Cardiac muscle cell (in vitro differentiated cells and primary cell): ENCODE data around the gene MAS1L. TPM values are rescaled to one million over a fixed set of nuclear protein-coding genes. Genes with fewer than 3 reads are reported as not detected.

Experiments
- DNase-seq, 2 donors: peaks; one replicate each; pipeline versions ENCODE4 v3.0.0 to v3.0.0-alpha.2; 2010 to 2017; ENCODE audit warnings: low read depth in 1 of 2, low spot score in 1 of 2
- H3K27ac ChIP-seq: fragments of 200-600 bp; sonication (generic); 2 replicates; pipeline ENCODE4 v1.5.1; 2016
- H3K27me3 ChIP-seq: fragments of 200-600 bp; sonication (generic); 2 replicates; pipeline ENCODE4 v1.6.0; 2016; ENCODE audit warnings: control low read depth
- H3K36me3 ChIP-seq: fragments of 200-600 bp; sonication (generic); 2 replicates; pipeline ENCODE4 v1.5.1; 2016; ENCODE audit warnings: control low read depth
- H3K4me1 ChIP-seq: fragments of 200-600 bp; sonication (generic); 2 replicates; pipeline ENCODE4 v1.8.1; 2017; ENCODE audit warnings: low read depth, mild to moderate bottlenecking, mixed run types
- H3K4me3 ChIP-seq: fragments of 200-600 bp; sonication (generic); 2 replicates; pipeline ENCODE4 v1.5.1; 2016; ENCODE audit warnings: mild to moderate bottlenecking
- H3K9me3 ChIP-seq: fragments of 200-600 bp; sonication (generic); 2 replicates; pipeline ENCODE4 v1.5.1; 2017; ENCODE audit warnings: low read depth, mild to moderate bottlenecking, control low read depth
- CTCF ChIP-seq: IDR thresholded peaks from 2 replicates; pipeline ENCODE4 v1.5.1; 2012; ENCODE audit warnings: low read depth, mild to moderate bottlenecking, low read length
- polyA plus RNA-seq: library from polyadenylated mRNA; unstranded; fragments of >200 nt; fragmentation: Nextera tagmentation; extraction: Ambion mirVana; gene quantifications from 2 replicates; pipeline ENCODE4 v1.2.1, GENCODE V29; 2016
- total RNA-seq: library from RNA; depleted of rRNA; stranded (reverse); fragments of >200 nt; gene quantifications from 2 replicates; pipeline ENCODE4 v1.2.3, GENCODE V29; 2016

Gene MAS1L
- total and polyA plus RNA-seq, 2 experiments from 2014 or later: not detected

GRCh38 chr6:29500594-29500993, 12.8 kb upstream of the MAS1L start:
- H3K36me3 ChIP-seq: no peaks in the 10 kb centered on the region
- TF ChIP-seq CTCF: no peak
- H3K27ac ChIP-seq: no peak overlapping the region
- H3K4me1 ChIP-seq: no peaks in the 10 kb centered on the region
- no peaks in the 10 kb centered on the region for H3K9me3 ChIP-seq
- no peak for DNase-seq
- H3K27me3 ChIP-seq: no peaks in the 10 kb centered on the region
- no peak overlapping the region for H3K4me3 ChIP-seq

- no peak for DNase-seq
- TF ChIP-seq CTCF: no peak
- Histone ChIP-seq H3K27me3 (no peaks in the 10 kb centered on the region), H3K36me3 (no peaks in the 10 kb centered on the region), H3K4me3 (no peak overlapping the region), H3K27ac (no peak overlapping the region), H3K9me3 (no peaks in the 10 kb centered on the region), H3K4me1 (no peaks in the 10 kb centered on the region)
Measured at GRCh38 chr6:29499704-29500103, 11.9 kb upstream of the MAS1L start.

DNA sequence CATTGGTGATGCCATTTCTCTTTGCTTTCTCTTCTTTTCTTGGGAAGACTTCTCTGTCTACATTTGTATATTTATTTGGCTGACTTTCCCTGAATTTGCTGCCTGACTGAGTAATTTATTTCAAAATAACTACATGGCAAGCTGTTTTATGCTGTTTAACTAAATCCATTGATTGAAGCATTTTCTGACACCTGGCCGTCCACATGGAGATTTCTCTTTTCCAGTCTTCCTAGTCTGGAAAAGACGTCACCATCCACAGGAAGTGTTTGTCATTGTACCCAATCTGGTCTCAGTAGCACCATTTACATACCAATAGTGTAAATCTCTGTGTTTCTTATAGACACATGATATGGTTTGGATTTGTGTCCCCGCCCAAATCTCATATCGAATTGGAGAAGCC, 9.2 kb upstream of the MAS1L start:
- H3K27ac ChIP-seq: no peak overlapping the region
- TF ChIP-seq CTCF: no peak
- H3K36me3 ChIP-seq: no peaks in the 10 kb centered on the region
- H3K4me3 ChIP-seq: no peak overlapping the region
- no peak for DNase-seq
- no peaks in the 10 kb centered on the region for H3K9me3 ChIP-seq
- H3K27me3 ChIP-seq: no peaks in the 10 kb centered on the region
- H3K4me1 ChIP-seq: no peaks in the 10 kb centered on the region

GRCh38 chr6:29495571-29495970, 7.8 kb upstream of the MAS1L start:
- H3K27ac ChIP-seq: no peak overlapping the region
- H3K27me3 ChIP-seq: no peaks in the 10 kb centered on the region
- no peak for TF ChIP-seq CTCF
- H3K36me3 ChIP-seq: no peaks in the 10 kb centered on the region
- no peaks in the 10 kb centered on the region for H3K9me3 ChIP-seq
- no peak overlapping the region for H3K4me3 ChIP-seq
- DNase-seq: no peak
- no peaks in the 10 kb centered on the region for H3K4me1 ChIP-seq

DNA sequence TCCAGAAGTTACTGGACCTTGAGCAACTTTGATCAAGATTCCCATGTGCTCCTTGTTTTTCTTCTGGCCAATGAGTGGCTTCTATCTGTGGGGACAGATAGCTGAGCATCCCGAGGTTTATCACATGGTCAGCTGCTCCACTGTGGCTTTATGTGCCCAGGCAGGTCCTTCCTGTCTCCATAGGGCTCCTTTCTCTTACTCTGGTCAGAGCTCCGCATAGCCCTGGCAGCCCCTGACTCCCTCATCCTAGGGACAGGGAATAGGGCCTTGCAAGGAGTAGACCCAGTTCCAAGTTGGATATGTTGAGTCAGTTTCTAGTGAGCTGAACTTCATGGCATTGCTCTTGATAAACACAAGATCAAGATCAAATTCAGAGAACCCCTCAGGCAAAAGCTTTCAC, 6.4 kb upstream of the MAS1L start:
- Histone ChIP-seq H3K9me3 (no peaks in the 10 kb centered on the region), H3K27ac (no peak overlapping the region), H3K27me3 (no peaks in the 10 kb centered on the region), H3K4me3 (no peak overlapping the region), H3K36me3 (no peaks in the 10 kb centered on the region), H3K4me1 (no peaks in the 10 kb centered on the region)
- no peak for TF ChIP-seq CTCF
- no peak for DNase-seq

- H3K4me1 ChIP-seq: no peaks in the 10 kb centered on the region
- H3K36me3 ChIP-seq: no peaks in the 10 kb centered on the region
- no peaks in the 10 kb centered on the region for H3K9me3 ChIP-seq
- no peaks in the 10 kb centered on the region for H3K27me3 ChIP-seq
- H3K4me3 ChIP-seq: no peak overlapping the region
- DNase-seq: no peak
- no peak for TF ChIP-seq CTCF
- H3K27ac ChIP-seq: no peak overlapping the region
Measured at GRCh38 chr6:29493261-29493660, 5.5 kb upstream of the MAS1L start.
